Activated naive CD4-positive, alpha-beta T cell treated with anti-CD3 and anti-CD28 coated beads, Interleukin-2, amount 10 ng/mL, durations not matched to agents 7 days and 5 days (primary cell): ENCODE data around the gene ZYX.
"Not testable (repeated sequence)": the region's sequence is repeated elsewhere in the genome, so short reads cannot be mapped to it uniquely, and the experiment has no call there.

Source experiments
- CTCF ChIA-PET: fragments of 350-600 bp; sonication (Branson Sonifier 250); formaldehyde crosslinking; loops from one replicate; lab custom pipeline; 2021; ENCODE audit warnings: antibody characterized with exemption; lab: Charles Lee
- DNase-seq: peaks from one replicate; pipeline ENCODE4 v3.0.0-alpha.2; 2020
- H3K27ac Mint-ChIP-seq: one replicate; pipeline ENCODE4 v1.8.0; 2021; ENCODE audit warnings: mild to moderate bottlenecking, moderate library complexity, mixed read lengths
- H3K27me3 Mint-ChIP-seq: one replicate; pipeline ENCODE4 v1.8.0; 2021; ENCODE audit warnings: mild to moderate bottlenecking, mixed read lengths
- H3K36me3 Mint-ChIP-seq: one replicate; pipeline ENCODE4 v1.8.0; 2021; ENCODE audit warnings: mixed read lengths
- H3K4me1 Mint-ChIP-seq: one replicate; pipeline ENCODE4 v1.8.0; 2021; ENCODE audit warnings: mixed read lengths
- H3K4me3 Mint-ChIP-seq: one replicate; pipeline ENCODE4 v1.8.0; 2021; ENCODE audit warnings: mild to moderate bottlenecking, moderate library complexity, mixed read lengths
- H3K9me3 Mint-ChIP-seq: one replicate; pipeline ENCODE4 v1.8.0; 2021; ENCODE audit warnings: mixed read lengths

The ZYX gene

GRCh38 chr7:143405173-143406001, 24.2 kb downstream of the ZYX start:
- H3K4me3 Mint-ChIP-seq: no peak overlapping the region
- peaks cover 4% of the 10 kb centered on the region for H3K36me3 Mint-ChIP-seq
- no peaks in the 10 kb centered on the region for H3K9me3 Mint-ChIP-seq
- no peak overlapping the region for H3K27ac Mint-ChIP-seq
- CTCF ChIA-PET: interaction anchor here (1.1 to 3.7 kb wide), 4 partner anchors 9 to 26 kb away, joined by 3 to 28 read pairs (median 6); no protein-coding TSS in a partner anchor
- H3K27me3 Mint-ChIP-seq: peaks cover 15% of the 10 kb centered on the region
- no peak for DNase-seq
- peaks cover 50% of the 10 kb centered on the region for H3K4me1 Mint-ChIP-seq

GRCh38 chr7:143406002-143406357, 24.8 kb downstream of the ZYX start:
- Mint-ChIP-seq H3K27ac (no peak overlapping the region), H3K4me3 (no peak overlapping the region), H3K36me3 (peaks cover 4% of the 10 kb centered on the region), H3K9me3 (no peaks in the 10 kb centered on the region), H3K4me1 (peaks cover 51% of the 10 kb centered on the region), H3K27me3 (peaks cover 14% of the 10 kb centered on the region)
- CTCF ChIA-PET: interaction anchor here (1.5 to 3.7 kb wide), 5 partner anchors 8 to 166 kb away, joined by 3 to 28 read pairs (median 9); no protein-coding TSS in a partner anchor
- no peak for DNase-seq

DNA sequence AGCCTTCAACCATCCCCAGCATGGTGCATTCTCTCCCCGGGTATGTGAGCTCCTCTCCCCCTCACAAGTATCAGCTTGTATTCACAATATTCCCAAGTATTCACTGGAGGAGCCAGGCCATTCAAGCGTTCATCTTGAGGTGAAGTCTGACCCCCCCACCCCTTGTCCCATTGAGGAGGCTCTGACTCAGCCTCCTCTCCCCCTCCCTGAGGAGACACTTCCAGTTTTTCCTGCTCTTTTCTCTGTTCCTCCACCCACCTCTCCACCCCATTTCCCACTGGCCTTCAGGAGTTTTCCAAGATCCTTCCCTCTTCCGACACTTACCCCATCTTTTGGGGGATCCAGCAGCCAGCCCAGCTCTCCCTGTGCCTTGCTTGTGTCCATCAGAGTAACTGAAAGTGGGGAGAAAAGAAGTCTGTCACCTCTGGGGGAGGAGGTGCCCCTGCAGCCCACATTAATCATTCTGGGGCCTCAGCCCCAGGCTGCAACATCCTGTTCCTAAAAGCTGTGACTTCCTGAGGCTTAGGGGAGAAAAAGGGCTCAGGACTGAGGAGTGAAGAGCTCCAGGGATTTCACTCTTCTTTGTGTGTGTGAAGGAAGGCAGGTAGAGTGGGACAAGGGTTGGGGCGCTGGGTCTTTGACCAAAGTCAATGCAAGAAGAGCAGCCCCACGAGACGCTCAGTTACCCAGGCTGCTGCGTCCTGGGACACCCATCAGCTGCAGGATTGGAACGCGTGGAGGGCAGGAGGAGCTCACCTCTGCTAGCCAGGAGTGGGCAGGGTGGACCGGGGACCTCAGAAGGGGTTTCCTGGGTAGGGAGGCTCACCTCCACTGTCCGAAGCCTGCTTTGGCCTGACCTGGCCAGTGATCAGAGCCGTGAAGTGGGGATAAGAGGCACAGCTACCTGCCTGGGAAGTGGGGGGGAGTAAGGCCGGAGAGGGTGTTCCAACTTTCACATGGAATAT, 26.4 kb downstream of the ZYX start:
- H3K27me3 Mint-ChIP-seq: peaks cover 9% of the 10 kb centered on the region
- DNase-seq: peak; percentile 61
- peak overlapping the region; percentile 78 for H3K4me3 Mint-ChIP-seq
- CTCF ChIA-PET: interaction anchor here (0.6 to 3.7 kb wide), 17 partner anchors 10 to 1661 kb away, joined by 3 to 28 read pairs (median 4); no protein-coding TSS in a partner anchor
- peaks cover 57% of the 10 kb centered on the region for H3K4me1 Mint-ChIP-seq
- H3K36me3 Mint-ChIP-seq: peaks cover 4% of the 10 kb centered on the region
- no peaks in the 10 kb centered on the region for H3K9me3 Mint-ChIP-seq
- peak overlapping the region; percentile 8 for H3K27ac Mint-ChIP-seq

GRCh38 chr7:143408252-143408685, 27.1 kb downstream of the ZYX start:
- H3K4me1 Mint-ChIP-seq: peaks cover 57% of the 10 kb centered on the region
- H3K27me3 Mint-ChIP-seq: peaks cover 9% of the 10 kb centered on the region
- CTCF ChIA-PET: interaction anchor here (0.6 to 3.7 kb wide), 13 partner anchors 9 to 1661 kb away, joined by 3 to 28 read pairs (median 5); no protein-coding TSS in a partner anchor
- H3K27ac Mint-ChIP-seq: no peak overlapping the region
- peaks cover 4% of the 10 kb centered on the region for H3K36me3 Mint-ChIP-seq
- H3K4me3 Mint-ChIP-seq: peak overlapping the region; percentile 78
- DNase-seq: no peak
- H3K9me3 Mint-ChIP-seq: no peaks in the 10 kb centered on the region

DNA sequence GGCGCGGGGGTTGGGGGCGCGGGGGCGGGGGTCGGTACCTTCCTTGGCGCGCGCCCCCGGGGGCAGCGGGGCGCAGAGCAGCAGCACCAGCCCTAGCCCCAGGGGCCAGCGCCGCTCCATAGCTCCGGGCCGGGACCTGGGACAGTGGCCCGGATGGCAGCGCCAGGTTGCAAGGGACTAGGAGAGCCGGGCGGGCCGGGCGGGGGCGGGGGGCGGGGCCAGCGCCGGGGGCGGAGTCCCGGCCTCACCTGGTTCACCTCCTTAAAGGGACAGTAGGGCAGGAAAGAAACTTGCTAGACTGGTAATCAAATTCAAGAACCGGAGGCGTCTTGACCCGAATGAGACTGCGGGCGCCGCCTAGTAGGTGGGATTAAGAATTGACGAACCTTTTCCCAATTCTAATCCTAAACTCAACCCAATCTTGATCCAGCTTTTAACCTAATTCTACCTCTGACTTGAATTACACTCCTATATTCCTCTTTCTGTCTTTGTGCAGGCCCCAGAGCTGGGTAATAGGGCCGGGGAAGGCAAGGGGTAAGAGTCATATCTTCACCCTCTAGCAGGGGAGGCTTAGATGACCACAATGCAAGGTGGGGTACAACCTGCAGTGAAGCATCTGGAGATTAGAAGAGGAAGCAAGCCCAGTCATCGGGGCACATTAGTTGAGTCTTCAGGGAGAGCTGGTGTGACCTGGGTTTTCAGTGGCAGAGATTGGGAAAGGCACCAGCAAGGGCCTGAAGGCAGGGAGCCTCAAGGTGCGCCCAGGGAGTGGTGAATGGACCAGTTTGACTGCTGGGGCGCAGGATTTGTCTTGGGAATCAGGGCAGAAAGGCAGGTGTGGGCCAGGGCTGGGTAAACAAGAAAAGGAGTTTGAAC, 27.8 kb downstream of the ZYX start, which contains the start of gene EPHA1:
Gene EPHA1 (minus strand): TSS at position 171 of the 876 bp plus-strand sequence. CDS start 51 bp downstream, at position 120.
- Mint-ChIP-seq H3K36me3 (peaks cover 4% of the 10 kb centered on the region), H3K27me3 (peaks cover 9% of the 10 kb centered on the region), H3K27ac (peak within 1 kb of the TSS; percentile 8), H3K4me1 (peaks cover 57% of the 10 kb centered on the region), H3K4me3 (peak within 1 kb of the TSS; percentile 78), H3K9me3 (no peaks in the 10 kb centered on the region)
- DNase-seq: peak; percentile 65
- CTCF ChIA-PET: interaction anchor here (0.6 to 3.7 kb wide), 11 partner anchors 8 to 194 kb away, joined by 3 to 28 read pairs (median 3); no protein-coding TSS in a partner anchor

- CTCF ChIA-PET: interaction anchor here (0.6 kb wide), 1 partner anchor 20 kb away, joined by 3 read pairs; no protein-coding TSS in a partner anchor
- H3K4me3 Mint-ChIP-seq: peak overlapping the region; percentile 6
- no peak overlapping the region for H3K27ac Mint-ChIP-seq
- peaks cover 49% of the 10 kb centered on the region for H3K4me1 Mint-ChIP-seq
- no peaks in the 10 kb centered on the region for H3K9me3 Mint-ChIP-seq
- H3K36me3 Mint-ChIP-seq: peaks cover 4% of the 10 kb centered on the region
- peaks cover 9% of the 10 kb centered on the region for H3K27me3 Mint-ChIP-seq
- no peak for DNase-seq
These were observed 29.4 kb downstream of the ZYX start for GRCh38 chr7:143410521-143411004.

DNA sequence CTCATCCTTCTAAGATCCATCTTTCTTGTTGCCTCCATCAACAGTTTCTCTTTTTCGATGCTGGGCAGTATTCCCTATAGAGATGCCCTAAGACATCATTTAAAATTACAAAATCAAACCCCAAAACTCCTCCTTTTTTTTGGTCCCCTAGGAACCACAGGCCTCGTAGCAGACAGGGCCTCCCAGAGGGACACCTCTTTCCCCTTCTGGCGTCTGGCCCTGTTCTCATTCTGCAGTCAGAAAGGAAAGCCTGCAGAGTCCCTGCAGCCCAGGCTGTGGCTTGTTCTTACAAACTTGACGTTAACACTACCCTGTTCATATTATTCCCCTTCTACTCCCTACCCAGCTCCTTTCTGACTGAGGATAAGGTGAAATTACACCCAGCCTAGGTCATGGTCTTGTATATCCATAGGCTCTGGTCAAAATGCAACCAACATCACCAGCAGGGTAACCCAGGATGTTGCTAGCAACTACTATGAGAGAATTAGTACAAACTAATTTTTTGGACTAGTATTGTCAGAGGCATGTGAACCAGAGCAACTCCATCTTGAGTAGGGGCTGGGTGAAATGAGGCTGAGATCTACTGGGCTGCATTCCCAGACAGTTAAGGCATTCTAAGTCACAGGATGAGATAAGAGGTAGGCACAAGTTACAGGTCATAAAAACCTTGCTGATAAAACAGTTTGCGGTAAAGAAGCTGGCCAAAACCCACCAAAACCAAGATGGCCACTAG, 31.0 kb downstream of the ZYX start:
- Mint-ChIP-seq H3K27ac (no peak overlapping the region), H3K4me1 (peaks cover 35% of the 10 kb centered on the region), H3K4me3 (no peak overlapping the region), H3K36me3 (no peaks in the 10 kb centered on the region), H3K27me3 (peaks cover 9% of the 10 kb centered on the region), H3K9me3 (no peaks in the 10 kb centered on the region)
- DNase-seq: no peak
- CTCF ChIA-PET: no interaction called here

DNA sequence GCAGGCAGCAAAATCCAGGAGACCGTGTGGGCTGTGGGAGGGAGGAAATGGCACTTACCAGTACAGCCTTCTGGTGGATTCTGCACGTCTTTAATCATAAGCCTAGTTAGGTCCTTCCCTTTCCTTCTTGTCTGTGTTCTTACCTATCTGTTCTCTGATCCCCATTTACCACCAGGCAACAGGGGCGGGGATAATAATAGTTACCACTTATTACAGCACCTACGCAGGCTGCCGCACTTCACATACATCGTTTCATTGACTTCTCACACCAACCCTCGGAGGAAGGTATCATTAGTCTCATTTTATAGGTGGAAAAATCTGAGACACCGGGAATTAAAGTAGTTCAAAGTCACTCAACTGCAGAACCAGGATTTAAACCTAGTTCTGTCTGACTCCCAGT, 32.0 kb downstream of the ZYX start:
- peaks cover 25% of the 10 kb centered on the region for H3K4me1 Mint-ChIP-seq
- H3K9me3 Mint-ChIP-seq: no peaks in the 10 kb centered on the region
- CTCF ChIA-PET: no interaction called here
- no peak overlapping the region for H3K27ac Mint-ChIP-seq
- no peak for DNase-seq
- no peaks in the 10 kb centered on the region for H3K36me3 Mint-ChIP-seq
- H3K27me3 Mint-ChIP-seq: no peaks in the 10 kb centered on the region
- no peak overlapping the region for H3K4me3 Mint-ChIP-seq

GRCh38 chr7:143415209-143415608, 34.1 kb downstream of the ZYX start:
- CTCF ChIA-PET: interaction anchor here (0.6 to 5.2 kb wide), 16 partner anchors 8 to 548 kb away, joined by 3 to 77 read pairs (median 4); partner anchors contain the start of gene ZYX
- H3K27ac Mint-ChIP-seq, H3K4me3 Mint-ChIP-seq, H3K27me3 Mint-ChIP-seq, H3K36me3 Mint-ChIP-seq, H3K4me1 Mint-ChIP-seq, H3K9me3 Mint-ChIP-seq, DNase-seq: not testable (repeated sequence)

DNA sequence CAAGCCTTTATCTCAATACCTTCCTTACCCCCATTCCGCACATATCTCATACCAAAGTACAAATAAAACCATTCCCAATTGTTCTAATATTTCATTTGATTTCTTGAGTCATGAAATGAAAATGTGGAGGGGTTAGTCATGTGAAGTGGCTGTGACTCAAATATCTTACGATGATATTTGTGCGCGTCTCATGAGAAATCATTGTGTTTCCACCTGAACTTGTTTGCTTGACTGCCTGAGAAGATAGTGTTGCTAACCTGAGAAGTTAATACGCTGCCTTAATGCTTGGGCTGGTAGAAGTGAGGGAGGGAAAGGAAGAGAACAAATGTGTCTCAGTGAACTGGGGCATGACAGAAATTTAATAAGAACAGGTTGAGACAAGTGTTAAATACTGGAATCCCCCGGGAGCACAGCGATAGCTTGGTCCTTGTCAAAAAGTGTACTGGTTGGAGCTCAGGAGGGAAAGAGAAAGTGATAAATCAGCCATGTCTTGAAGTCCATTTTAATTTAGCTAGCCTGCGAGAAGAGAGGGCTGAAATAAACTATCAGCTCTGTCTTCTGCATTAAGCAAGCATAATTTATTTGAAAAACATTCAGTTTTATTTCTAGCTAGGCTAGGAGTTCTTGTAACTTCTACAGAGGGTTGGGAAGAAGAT, 34.7 kb downstream of the ZYX start:
- no peak for DNase-seq
- H3K4me1 Mint-ChIP-seq: peaks cover 5% of the 10 kb centered on the region
- no peak overlapping the region for H3K27ac Mint-ChIP-seq
- peaks cover 3% of the 10 kb centered on the region for H3K9me3 Mint-ChIP-seq
- peaks cover 2% of the 10 kb centered on the region for H3K36me3 Mint-ChIP-seq
- H3K4me3 Mint-ChIP-seq: no peak overlapping the region
- CTCF ChIA-PET: interaction anchor here (0.7 to 5.2 kb wide), 25 partner anchors 7 to 200 kb away, joined by 3 to 77 read pairs (median 5); partner anchors contain the start of genes EPHA1 and ZYX
- H3K27me3 Mint-ChIP-seq: no peaks in the 10 kb centered on the region

DNA sequence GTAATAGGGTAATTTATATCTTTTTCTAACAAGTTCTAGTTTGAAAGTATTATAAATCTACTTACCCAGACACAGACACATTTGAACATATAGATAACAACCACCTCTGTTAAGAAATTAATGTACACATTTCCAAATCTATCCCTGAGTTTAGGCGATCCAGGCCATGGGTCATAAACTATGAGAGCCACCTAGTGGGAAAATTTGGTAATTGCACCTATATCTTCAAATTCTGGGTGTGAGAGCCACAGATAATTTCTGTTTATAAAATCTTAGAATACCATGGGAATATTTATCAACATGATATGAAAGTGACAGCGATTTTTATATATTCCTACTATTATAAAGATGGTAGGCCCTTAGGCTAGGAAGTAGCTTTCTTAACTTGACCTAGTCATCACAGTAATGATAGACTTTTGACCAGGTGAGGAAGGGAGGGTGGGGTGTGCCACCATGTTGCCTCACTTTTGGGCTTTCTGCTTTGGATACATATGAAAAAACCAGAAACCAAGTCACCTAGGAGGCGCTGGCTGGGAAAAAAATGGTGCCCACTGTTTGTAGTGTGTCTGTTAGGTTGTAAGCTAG, 35.5 kb downstream of the ZYX start:
- peaks cover 5% of the 10 kb centered on the region for H3K4me1 Mint-ChIP-seq
- no peak overlapping the region for H3K27ac Mint-ChIP-seq
- CTCF ChIA-PET: interaction anchor here (0.7 to 5.2 kb wide), 26 partner anchors 8 to 876 kb away, joined by 3 to 77 read pairs (median 5); partner anchors contain the start of genes EPHA1 and ZYX
- no peak overlapping the region for H3K4me3 Mint-ChIP-seq
- DNase-seq: no peak
- H3K27me3 Mint-ChIP-seq: no peaks in the 10 kb centered on the region
- peaks cover 3% of the 10 kb centered on the region for H3K9me3 Mint-ChIP-seq
- H3K36me3 Mint-ChIP-seq: peaks cover 2% of the 10 kb centered on the region
